ENCODE results near the gene MINK1. TPM values are rescaled to one million over a fixed set of nuclear protein-coding genes. Genes with fewer than 3 reads are reported as not detected.

The MINK1 gene
- total and polyA plus RNA-seq, 2 donors from 2014 or later, result 21.2 to 118 TPM

- Histone ChIP-seq H3K36me3 (ENCODE audit: control insufficient read depth in 2 of 3, insufficient read depth in 3 of 3, low read length in 3 of 3) (peaks cover 0 to 9% (median under 1%) of the 10 kb centered on the region in 3 donors), H3K4me3 (ENCODE audit: low read length in 3 of 3) (no peak overlapping the region), H3K27me3 (ENCODE audit: control insufficient read depth, insufficient read depth, low read length) (no peaks in the 10 kb centered on the region), H3K9me3 (ENCODE audit: control insufficient read depth in 2 of 3, insufficient read depth in 1 of 3, low read length in 3 of 3) (no peaks in the 10 kb centered on the region), H3K9ac (ENCODE audit: low read length in 3 of 3) (no peak overlapping the region), H3K27ac (ENCODE audit: low read depth in 2 of 2, low read length in 2 of 2) (no peak overlapping the region), H3K4me1 (ENCODE audit: control insufficient read depth in 2 of 3, insufficient read depth in 2 of 3, low read depth in 1 of 3, low read length in 3 of 3) (peaks cover 0 to 6% (median 0%) of the 10 kb centered on the region in 3 donors)
- TF ChIP-seq CTCF (IDR thresholded peaks at IDR 0.05; ENCODE audit: borderline replicate concordance, extremely low read depth, insufficient read depth), result no peak
- FAIRE-seq, result no peak
- intact Hi-C loops (cut with DNase I), result no loop called here
- DNase-seq, result peak in 1 of 5 donors; percentile 48
These were observed 99.6 kb downstream of the MINK1 start for GRCh38 chr17:4932756-4933155.

GRCh38 chr17:4933646-4934045 lies 100.5 kb downstream of the MINK1 start:
- intact Hi-C loops (cut with DNase I), result no loop called here
- FAIRE-seq (no peak), DNase-seq (peak in 1 of 5 donors; percentile 62)
- no peak for TF ChIP-seq CTCF (IDR thresholded peaks at IDR 0.05; ENCODE audit: borderline replicate concordance, extremely low read depth, insufficient read depth)
- H3K27ac ChIP-seq (ENCODE audit: low read depth in 2 of 2, low read length in 2 of 2), result no peak overlapping the region
- no peaks in the 10 kb centered on the region for H3K9me3 ChIP-seq (ENCODE audit: control insufficient read depth in 2 of 3, insufficient read depth in 1 of 3, low read length in 3 of 3)
- H3K4me3 ChIP-seq (ENCODE audit: low read length in 3 of 3), result no peak overlapping the region
- peaks cover 0 to 13% (median 5%) of the 10 kb centered on the region in 3 donors for H3K4me1 ChIP-seq (ENCODE audit: control insufficient read depth in 2 of 3, insufficient read depth in 2 of 3, low read depth in 1 of 3, low read length in 3 of 3)
- H3K9ac ChIP-seq (ENCODE audit: low read length in 3 of 3), result peak overlapping the region in 1 of 3 donors; percentile 19
- H3K36me3 ChIP-seq (ENCODE audit: control insufficient read depth in 2 of 3, insufficient read depth in 3 of 3, low read length in 3 of 3), result peaks cover 0 to 14% (median 3%) of the 10 kb centered on the region in 3 donors
- no peaks in the 10 kb centered on the region for H3K27me3 ChIP-seq (ENCODE audit: control insufficient read depth, insufficient read depth, low read length)

- FAIRE-seq, result no peak
- Histone ChIP-seq H3K27ac (ENCODE audit: low read depth in 2 of 2, low read length in 2 of 2) (no peak overlapping the region), H3K36me3 (ENCODE audit: control insufficient read depth in 2 of 3, insufficient read depth in 3 of 3, low read length in 3 of 3) (peaks cover 0 to 14% (median 3%) of the 10 kb centered on the region in 3 donors), H3K4me1 (ENCODE audit: control insufficient read depth in 2 of 3, insufficient read depth in 2 of 3, low read depth in 1 of 3, low read length in 3 of 3) (peaks cover 0 to 20% (median 12%) of the 10 kb centered on the region in 3 donors), H3K27me3 (ENCODE audit: control insufficient read depth, insufficient read depth, low read length) (no peaks in the 10 kb centered on the region), H3K9me3 (ENCODE audit: control insufficient read depth in 2 of 3, insufficient read depth in 1 of 3, low read length in 3 of 3) (no peaks in the 10 kb centered on the region), H3K9ac (ENCODE audit: low read length in 3 of 3) (peak overlapping the region in 1 of 3 donors; percentile 19), H3K4me3 (ENCODE audit: low read length in 3 of 3) (no peak overlapping the region)
- TF ChIP-seq CTCF (IDR thresholded peaks at IDR 0.05; ENCODE audit: borderline replicate concordance, extremely low read depth, insufficient read depth), result no peak
- peak in 2 of 5 donors; percentile 34 to 79 for DNase-seq
- intact Hi-C loops (cut with DNase I), result no loop called here
These were observed 101.2 kb downstream of the MINK1 start for GRCh38 chr17:4934173-4934979.
